Ovary (tissue), 3 donors: Measurements from ENCODE around the gene AKR1C4.

Source experiments
- CTCF ChIP-seq, 3 donors: fragments of 450-650 bp in 2 of 3; fragments of 200-600 bp in 1 of 3; IDR thresholded peaks; one replicate each; pipeline versions ENCODE4 v1.5.1 to v1.8.0; 2016 to 2022; ENCODE audit warnings: antibody characterized with exemption in 3 of 3, mild to moderate bottlenecking in 1 of 3
- EP300 ChIP-seq: sonication (generic); formaldehyde crosslinking; IDR thresholded peaks from one replicate; pipeline ENCODE4 v1.6.1; 2017; ENCODE audit warnings: antibody characterized with exemption
- donor health status: DM: no; HTN: no; CAD: no.

- TF ChIP-seq EP300 (no peak), CTCF (IDR thresholded peaks at IDR 0.05) (no peak)
Measured at GRCh38 chr10:5268234-5268633, 71.6 kb downstream of the AKR1C4 start.
